HG02943 (cell line): ENCODE measurements around the gene SLC24A3.

Experiments used
- ATAC-seq: cut with Tn5 transposase; IDR thresholded peaks from one replicate; pipeline ENCODE4 v1.9.1; 2021; ENCODE audit warnings: mild to moderate bottlenecking, low read depth, moderate library complexity; ENCODE audit not compliant: unreplicated experiment

SLC24A3 gene

GRCh38 chr20:19415786-19416185 is 203.3 kb downstream of the SLC24A3 start:
- no peak for ATAC-seq

GRCh38 chr20:19416627-19417026 is 204.2 kb downstream of the SLC24A3 start:
- no peak for ATAC-seq

GRCh38 chr20:19419396-19419795 is 207.0 kb downstream of the SLC24A3 start:
- no peak for ATAC-seq

GRCh38 chr20:19423097-19423899 is 210.9 kb downstream of the SLC24A3 start:
- ATAC-seq, result no peak

- ATAC-seq, result no peak
Measured at GRCh38 chr20:19423900-19424620, 211.6 kb downstream of the SLC24A3 start.

GRCh38 chr20:19426356-19426755 is 213.9 kb downstream of the SLC24A3 start:
- ATAC-seq, result no peak

GRCh38 chr20:19427480-19427879 is 215.0 kb downstream of the SLC24A3 start:
- no peak for ATAC-seq

GRCh38 chr20:19427913-19428312 is 215.5 kb downstream of the SLC24A3 start:
- ATAC-seq, result no peak

- no peak for ATAC-seq
Measured at GRCh38 chr20:19428324-19428723, 215.9 kb downstream of the SLC24A3 start.

- no peak for ATAC-seq
Measured at GRCh38 chr20:19429538-19429937, 217.1 kb downstream of the SLC24A3 start.

- ATAC-seq, result no peak
Measured at GRCh38 chr20:19430641-19431315, 218.3 kb downstream of the SLC24A3 start.

- no peak for ATAC-seq
Measured at GRCh38 chr20:19431316-19431700, 218.9 kb downstream of the SLC24A3 start.

GRCh38 chr20:19431906-19432305 is 219.5 kb downstream of the SLC24A3 start:
- ATAC-seq, result no peak

GRCh38 chr20:19433371-19434350 is 221.2 kb downstream of the SLC24A3 start:
- ATAC-seq, result no peak

- no peak for ATAC-seq
Measured at GRCh38 chr20:19435316-19435715, 222.9 kb downstream of the SLC24A3 start.

- no peak for ATAC-seq
Measured at GRCh38 chr20:19435821-19436220, 223.4 kb downstream of the SLC24A3 start.

GRCh38 chr20:19438488-19438887 is 226.0 kb downstream of the SLC24A3 start:
- ATAC-seq, result no peak

GRCh38 chr20:19440660-19441527 is 228.5 kb downstream of the SLC24A3 start:
- no peak for ATAC-seq

GRCh38 chr20:19446246-19446645 is 233.8 kb downstream of the SLC24A3 start:
- ATAC-seq, result no peak
